ENCODE measurements around the gene LGR6. TPM values are rescaled to one million over a fixed set of nuclear protein-coding genes. Genes with fewer than 3 reads are reported as not detected.

LGR6 gene
- total RNA-seq, 2 donors from 2014 or later = 5.8 to 5.9 TPM

DNA sequence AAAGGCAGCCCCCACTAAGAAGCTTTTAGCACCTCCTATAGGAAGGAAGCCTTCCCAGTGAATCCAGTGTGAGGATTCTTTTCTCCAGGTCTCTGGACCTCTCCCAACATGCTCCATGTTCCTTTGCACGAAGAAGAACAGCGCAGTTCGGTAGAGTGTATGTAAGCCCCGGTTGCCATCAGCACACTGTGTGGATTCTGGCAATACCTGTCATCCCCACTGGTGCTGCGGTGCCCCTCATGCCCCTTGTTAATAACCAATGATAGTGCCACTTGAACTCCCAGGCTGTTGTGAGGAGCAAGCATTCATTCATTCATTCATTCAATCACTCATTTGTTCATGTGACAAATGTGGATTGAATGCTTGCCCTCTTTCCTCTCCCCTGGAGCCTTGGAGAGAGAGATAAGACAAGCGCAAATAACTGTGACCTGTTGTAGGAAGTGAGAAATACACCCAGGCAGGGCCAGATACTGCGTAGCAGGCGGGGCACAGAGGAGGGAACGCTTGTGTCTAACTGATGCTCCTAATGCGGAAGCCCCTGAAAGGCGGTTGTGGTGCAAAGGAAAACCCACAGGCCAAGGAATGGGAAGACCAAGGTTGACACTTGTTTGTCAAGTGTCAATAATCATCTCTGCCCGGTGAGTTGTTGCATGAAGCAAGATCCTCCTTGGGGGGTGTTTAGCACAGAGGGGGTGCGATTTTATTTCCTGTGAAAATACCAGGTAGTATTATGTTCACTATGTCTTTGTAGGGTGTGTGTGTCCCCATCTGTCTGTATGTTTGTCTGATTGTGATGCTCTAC is 9.8 kb downstream of the LGR6 start:
- ATAC-seq (peak; percentile 63), DNase-seq (ENCODE audit: low spot score) (no peak)
- H3K27me3 Mint-ChIP-seq = no peaks in the 10 kb centered on the region
- peaks cover 25 to 41% of the 10 kb centered on the region in 2 donors for H3K4me1 Mint-ChIP-seq (ENCODE audit: low read depth in 2 of 2)
- H3K27ac Mint-ChIP-seq = no peak overlapping the region
- H3K36me3 Mint-ChIP-seq = no peaks in the 10 kb centered on the region
- H3K9me3 Mint-ChIP-seq = no peaks in the 10 kb centered on the region
- no peak overlapping the region for H3K4me3 Mint-ChIP-seq

DNA sequence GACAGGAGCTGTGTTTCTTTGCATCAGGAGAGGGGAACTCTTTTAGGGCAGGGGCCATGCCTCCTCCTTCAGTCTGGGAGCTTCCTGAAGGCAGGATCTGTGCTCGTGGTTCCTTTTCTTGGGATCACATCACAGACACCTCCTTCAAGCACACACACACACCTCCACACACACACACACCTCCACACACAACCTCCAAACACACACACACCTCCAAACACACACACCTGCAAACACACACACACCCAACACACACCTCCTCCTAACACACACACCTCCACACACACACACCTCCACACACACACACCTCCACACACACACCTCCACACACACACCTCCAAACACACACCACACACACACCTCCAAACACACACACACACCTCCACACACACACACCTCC is 10.5 kb downstream of the LGR6 start:
- Mint-ChIP-seq H3K27me3 (no peaks in the 10 kb centered on the region), H3K27ac (no peak overlapping the region), H3K4me1 (ENCODE audit: low read depth in 2 of 2) (peaks cover 19 to 35% of the 10 kb centered on the region in 2 donors), H3K36me3 (no peaks in the 10 kb centered on the region), H3K4me3 (no peak overlapping the region), H3K9me3 (no peaks in the 10 kb centered on the region)
- no peak for DNase-seq (ENCODE audit: low spot score)
- no peak for ATAC-seq

DNA sequence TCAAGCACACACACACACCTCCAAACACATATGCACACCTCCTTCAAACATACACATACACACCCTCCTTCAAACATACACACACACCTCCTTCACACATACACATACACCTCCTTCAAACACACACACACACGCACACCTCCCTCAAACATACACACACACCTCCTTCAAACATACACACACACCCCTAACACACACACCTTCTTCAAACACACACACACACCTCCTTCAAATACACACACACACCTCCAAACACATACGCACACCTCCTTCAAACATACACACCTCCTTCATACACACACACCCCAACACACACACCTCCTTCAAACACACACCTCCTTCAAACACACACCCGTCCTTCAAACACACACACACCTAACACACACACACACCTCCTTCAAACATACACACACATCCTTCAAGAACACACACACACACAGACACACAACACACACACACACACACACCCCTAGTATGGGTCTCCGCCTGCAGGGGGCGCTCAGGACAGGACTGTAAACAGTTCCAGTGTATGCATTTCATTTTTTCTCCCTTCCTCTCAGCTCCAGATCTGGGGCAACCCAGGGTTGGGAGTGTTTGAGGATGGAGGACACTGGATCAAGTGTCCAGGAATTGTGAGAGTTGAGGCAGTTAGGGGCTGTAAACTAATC is 12.1 kb downstream of the LGR6 start:
- H3K36me3 Mint-ChIP-seq = no peaks in the 10 kb centered on the region
- H3K9me3 Mint-ChIP-seq = no peaks in the 10 kb centered on the region
- no peak overlapping the region for H3K4me3 Mint-ChIP-seq
- DNase-seq (ENCODE audit: low spot score) (no peak), ATAC-seq (no peak)
- peaks cover 17 to 28% of the 10 kb centered on the region in 2 donors for H3K4me1 Mint-ChIP-seq (ENCODE audit: low read depth in 2 of 2)
- no peak overlapping the region for H3K27ac Mint-ChIP-seq
- H3K27me3 Mint-ChIP-seq = no peaks in the 10 kb centered on the region

DNA sequence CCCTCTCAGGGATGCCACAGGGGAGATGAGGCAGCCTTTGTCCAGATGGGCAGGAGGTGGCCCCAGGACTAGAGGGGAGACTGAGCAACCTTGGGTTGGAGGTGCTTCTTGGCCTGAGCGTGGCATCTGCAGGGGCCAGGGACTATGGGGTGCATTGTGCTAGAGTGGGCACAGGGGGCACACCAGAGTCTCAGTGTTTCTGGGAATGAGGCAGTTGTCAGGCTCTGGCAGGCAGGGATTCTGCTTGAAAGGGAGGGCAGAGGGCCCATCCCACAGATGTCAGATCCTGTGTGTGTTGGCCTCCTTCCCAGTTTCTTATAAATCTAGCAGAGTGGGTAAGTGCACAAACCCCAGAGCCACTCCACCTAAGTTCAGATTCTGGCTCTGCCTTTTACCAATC is 13.7 kb downstream of the LGR6 start:
- peaks cover 3 to 7% of the 10 kb centered on the region in 2 donors for H3K27me3 Mint-ChIP-seq
- H3K4me1 Mint-ChIP-seq (ENCODE audit: low read depth in 2 of 2) = peaks cover 7 to 17% of the 10 kb centered on the region in 2 donors
- H3K36me3 Mint-ChIP-seq = no peaks in the 10 kb centered on the region
- no peak for ATAC-seq
- DNase-seq (ENCODE audit: low spot score) = no peak
- H3K9me3 Mint-ChIP-seq = no peaks in the 10 kb centered on the region
- no peak overlapping the region for H3K27ac Mint-ChIP-seq
- H3K4me3 Mint-ChIP-seq = no peak overlapping the region

DNA sequence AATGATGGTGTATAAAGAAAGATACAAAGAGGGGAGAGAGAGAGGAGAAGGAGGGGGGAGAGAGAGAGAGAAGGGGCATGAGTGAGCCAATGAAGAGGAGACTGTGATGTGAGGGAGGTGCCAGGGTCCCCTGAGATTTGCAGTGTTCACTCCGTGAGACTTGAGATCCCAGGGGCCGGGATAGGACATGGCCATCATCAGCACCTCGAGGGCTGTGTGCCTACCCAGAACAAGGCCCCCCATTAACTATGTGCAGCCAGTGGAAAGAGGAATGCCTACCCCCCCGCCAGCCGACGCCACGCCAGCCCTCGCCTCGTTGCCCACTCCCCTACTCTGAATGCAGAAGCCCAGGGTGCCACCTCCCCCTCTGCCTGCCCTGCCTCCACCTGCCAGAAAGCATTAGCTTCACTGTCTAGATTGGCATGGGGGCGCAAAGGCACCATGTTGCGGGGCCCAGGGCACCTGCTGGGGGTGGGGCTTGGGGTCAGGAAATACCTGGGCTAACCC is 14.8 kb downstream of the LGR6 start:
- Mint-ChIP-seq H3K4me3 (no peak overlapping the region), H3K27me3 (peaks cover 7 to 18% of the 10 kb centered on the region in 2 donors), H3K27ac (no peak overlapping the region), H3K4me1 (ENCODE audit: low read depth in 2 of 2) (peaks cover 14 to 21% of the 10 kb centered on the region in 2 donors), H3K9me3 (no peaks in the 10 kb centered on the region), H3K36me3 (no peaks in the 10 kb centered on the region)
- no peak for ATAC-seq
- DNase-seq (ENCODE audit: low spot score) = no peak

DNA sequence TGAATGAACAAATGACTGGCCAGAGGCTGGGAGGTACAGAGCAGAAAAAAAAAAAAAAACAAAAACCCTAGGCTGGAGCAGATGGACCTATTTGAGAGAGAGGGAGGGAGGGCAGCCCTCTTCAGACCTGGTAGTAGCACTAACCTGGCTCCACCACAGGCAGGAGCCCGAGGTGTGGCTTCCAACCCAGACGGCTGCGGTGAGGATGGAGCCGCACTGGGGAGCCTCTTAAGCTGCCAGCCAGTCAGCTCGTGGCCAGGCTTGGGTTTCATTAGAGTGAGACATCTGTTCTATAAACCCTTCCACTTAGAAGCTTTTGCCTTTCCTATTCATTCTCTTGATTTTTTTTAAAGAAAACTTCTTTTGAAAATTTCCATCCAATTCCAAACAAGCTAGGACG is 16.8 kb downstream of the LGR6 start:
- Mint-ChIP-seq H3K4me3 (no peak overlapping the region), H3K4me1 (ENCODE audit: low read depth in 2 of 2) (peaks cover 25 to 32% of the 10 kb centered on the region in 2 donors)
- ATAC-seq = no peak

DNA sequence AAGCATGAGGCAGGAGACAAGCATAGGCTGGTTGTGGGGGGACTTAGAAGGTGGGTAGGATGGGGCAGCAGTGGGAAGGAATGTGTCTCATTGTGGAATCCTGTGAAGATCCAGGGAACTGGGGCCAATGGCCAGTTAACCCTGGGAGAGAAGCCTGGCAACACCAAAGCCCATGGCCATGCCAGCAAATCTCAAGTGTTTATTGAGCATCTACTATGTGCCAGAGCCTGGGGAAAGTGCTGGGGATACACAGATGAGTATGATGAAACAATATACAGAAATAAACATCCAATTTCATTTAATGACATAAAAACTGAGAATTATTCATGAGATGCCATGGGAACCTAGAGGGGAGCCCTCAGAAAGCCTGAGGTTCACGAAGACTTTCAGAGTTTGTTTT is 17.4 kb downstream of the LGR6 start:
- no peak for ATAC-seq
- H3K4me3 Mint-ChIP-seq = no peak overlapping the region
- no peak overlapping the region for H3K27ac Mint-ChIP-seq
- H3K9me3 Mint-ChIP-seq = no peaks in the 10 kb centered on the region
- no peak for DNase-seq (ENCODE audit: low spot score)
- peaks cover 25 to 32% of the 10 kb centered on the region in 2 donors for H3K4me1 Mint-ChIP-seq (ENCODE audit: low read depth in 2 of 2)
- peaks cover 16 to 25% of the 10 kb centered on the region in 2 donors for H3K27me3 Mint-ChIP-seq
- H3K36me3 Mint-ChIP-seq = no peaks in the 10 kb centered on the region

More for the DNA sequence above, 16.8 kb downstream of the LGR6 start:
- H3K27me3 Mint-ChIP-seq = peaks cover 16 to 25% of the 10 kb centered on the region in 2 donors
- H3K27ac Mint-ChIP-seq = no peak overlapping the region
- H3K9me3 Mint-ChIP-seq = no peaks in the 10 kb centered on the region
- no peaks in the 10 kb centered on the region for H3K36me3 Mint-ChIP-seq
- no peak for DNase-seq (ENCODE audit: low spot score)

DNA sequence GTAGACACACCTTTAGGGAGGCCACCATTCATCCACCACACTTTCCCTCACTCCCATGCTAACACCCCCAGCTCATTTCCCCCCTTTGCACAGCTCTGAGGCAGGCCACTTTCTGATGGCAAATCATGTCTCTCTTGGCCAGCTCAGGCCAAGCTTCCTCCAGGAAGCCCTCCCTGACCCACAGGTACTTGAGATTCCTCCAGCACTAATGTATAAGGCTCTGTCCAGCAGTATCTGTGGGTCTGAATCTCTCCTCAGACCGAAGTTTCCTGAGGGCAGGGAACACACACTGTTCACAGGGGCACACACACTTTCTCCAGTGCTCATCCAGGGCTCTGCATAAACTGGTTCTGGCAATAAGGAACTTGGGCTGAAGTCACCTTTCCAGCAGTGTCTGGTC is 19.2 kb downstream of the LGR6 start:
- peaks cover 25 to 32% of the 10 kb centered on the region in 2 donors for H3K4me1 Mint-ChIP-seq (ENCODE audit: low read depth in 2 of 2)
- H3K9me3 Mint-ChIP-seq = no peaks in the 10 kb centered on the region
- no peak for ATAC-seq
- no peak overlapping the region for H3K4me3 Mint-ChIP-seq
- H3K27ac Mint-ChIP-seq = no peak overlapping the region
- H3K27me3 Mint-ChIP-seq = peaks cover 16 to 25% of the 10 kb centered on the region in 2 donors
- no peak for DNase-seq (ENCODE audit: low spot score)
- no peaks in the 10 kb centered on the region for H3K36me3 Mint-ChIP-seq

- H3K27ac Mint-ChIP-seq = peak overlapping the region; percentile 6 to 72
- H3K9me3 Mint-ChIP-seq = no peaks in the 10 kb centered on the region
- peaks cover 25 to 29% of the 10 kb centered on the region in 2 donors for H3K4me1 Mint-ChIP-seq (ENCODE audit: low read depth in 2 of 2)
- H3K36me3 Mint-ChIP-seq = no peaks in the 10 kb centered on the region
- peaks cover 16 to 25% of the 10 kb centered on the region in 2 donors for H3K27me3 Mint-ChIP-seq
- ATAC-seq (no peak), DNase-seq (ENCODE audit: low spot score) (no peak)
- H3K4me3 Mint-ChIP-seq = peak overlapping the region; percentile 78
Observed at GRCh38 chr1:202213361-202214088, 19.9 kb downstream of the LGR6 start.

- Mint-ChIP-seq H3K4me3 (peak overlapping the region; percentile 78), H3K9me3 (no peaks in the 10 kb centered on the region), H3K27ac (peak overlapping the region; percentile 6 to 72), H3K36me3 (no peaks in the 10 kb centered on the region), H3K4me1 (ENCODE audit: low read depth in 2 of 2) (peaks cover 25 to 31% of the 10 kb centered on the region in 2 donors), H3K27me3 (peaks cover 16 to 25% of the 10 kb centered on the region in 2 donors)
- ATAC-seq (peak; percentile 31 to 48), DNase-seq (ENCODE audit: low spot score) (no peak)
Observed at GRCh38 chr1:202214089-202214843, 20.7 kb downstream of the LGR6 start.

DNA sequence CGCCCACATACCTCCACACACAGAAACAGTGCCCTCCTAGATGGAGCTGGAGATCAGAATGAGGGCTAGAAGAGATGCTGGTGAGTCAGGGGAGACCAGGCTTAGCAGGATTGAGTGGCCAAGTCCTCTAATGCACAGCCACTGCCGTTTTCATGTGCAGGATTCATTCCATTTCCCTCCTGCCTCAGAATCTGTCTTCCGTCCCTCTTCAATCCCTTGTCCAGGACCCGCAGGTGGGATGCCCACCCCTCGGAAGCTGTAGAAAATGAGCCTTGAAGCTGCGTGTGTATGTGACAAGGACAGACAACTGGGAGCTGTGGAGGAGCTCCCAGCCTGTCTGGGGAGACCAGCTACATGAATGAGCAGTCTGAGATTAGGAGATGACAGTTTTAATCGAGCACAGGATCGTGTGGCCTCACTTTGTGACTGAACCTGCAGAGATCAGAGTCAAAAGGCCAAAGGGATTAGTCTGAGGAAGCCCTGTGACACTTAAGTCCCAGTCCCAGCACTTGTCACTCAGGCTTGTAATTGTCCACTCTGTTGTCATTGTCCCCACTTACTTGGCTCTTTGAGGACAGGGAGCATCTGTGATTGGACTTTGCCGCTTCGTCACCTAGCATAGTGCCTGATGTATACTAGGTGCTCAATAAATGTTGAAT is 22.0 kb downstream of the LGR6 start:
- DNase-seq (ENCODE audit: low spot score) (no peak), ATAC-seq (no peak)
- Mint-ChIP-seq H3K27ac (no peak overlapping the region), H3K4me3 (no peak overlapping the region), H3K36me3 (no peaks in the 10 kb centered on the region), H3K9me3 (no peaks in the 10 kb centered on the region), H3K27me3 (peaks cover 16 to 25% of the 10 kb centered on the region in 2 donors), H3K4me1 (ENCODE audit: low read depth in 2 of 2) (peaks cover 25 to 28% of the 10 kb centered on the region in 2 donors)

GRCh38 chr1:202216691-202217090 is 23.1 kb downstream of the LGR6 start:
- Mint-ChIP-seq H3K4me1 (ENCODE audit: low read depth in 2 of 2) (peaks cover 25 to 33% of the 10 kb centered on the region in 2 donors), H3K27ac (no peak overlapping the region), H3K27me3 (peaks cover 16 to 24% of the 10 kb centered on the region in 2 donors), H3K9me3 (no peaks in the 10 kb centered on the region), H3K36me3 (no peaks in the 10 kb centered on the region), H3K4me3 (no peak overlapping the region)
- no peak for DNase-seq (ENCODE audit: low spot score)
- no peak for ATAC-seq

- no peaks in the 10 kb centered on the region for H3K36me3 Mint-ChIP-seq
- peaks cover 17 to 31% of the 10 kb centered on the region in 2 donors for H3K4me1 Mint-ChIP-seq (ENCODE audit: low read depth in 2 of 2)
- peaks cover 12 to 16% of the 10 kb centered on the region in 2 donors for H3K27me3 Mint-ChIP-seq
- H3K9me3 Mint-ChIP-seq = no peaks in the 10 kb centered on the region
- H3K27ac Mint-ChIP-seq = peak overlapping the region in 1 of 2 donors; percentile 17
- DNase-seq (ENCODE audit: low spot score) (no peak), ATAC-seq (no peak)
- H3K4me3 Mint-ChIP-seq = no peak overlapping the region
Observed at GRCh38 chr1:202217516-202217915, 23.9 kb downstream of the LGR6 start.

Data from natural killer cell treated with Interleukin-12 subunit alpha and Interleukin-12 subunit beta and Interleukin-15 and Interleukin-18, amount 100 ng/mL, for 72 hours (primary cell).